Esophagus mucosa (tissue), 1 donor: ENCODE measurements around the gene ACBD3. TPM values are rescaled to one million over a fixed set of nuclear protein-coding genes. Genes with fewer than 3 reads are reported as not detected.
"Not testable (repeated sequence)": the region's sequence is repeated elsewhere in the genome, so short reads cannot be mapped to it uniquely, and the experiment has no call there.

ENCODE experiments used
- ATAC-seq: fragments of 200-7000 bp; cut with Tn5 transposase; one replicate; pipeline ENCODE4 v1.9.1; 2020
- total RNA-seq: library from RNA; stranded (reverse); gene quantifications from one replicate; pipeline ENCODE4 v1.2.4, GENCODE V29; 2023
- donor health status: DM: yes; HTN: yes; CAD: no.

Gene ACBD3
- 33.9 TPM for total RNA-seq

GRCh38 chr1:226186124-226187018 lies at the start of gene ACBD3:
ACBD3 (minus strand) TSS chr1:226186741; CDS start chr1:226186675, 66 bp downstream.
- ATAC-seq: peak; percentile 86

- ATAC-seq: no peak
Measured at GRCh38 chr1:226233806-226234205, 47.3 kb upstream of the ACBD3 start.

- no peak for ATAC-seq
Measured at GRCh38 chr1:226233293-226233692, 46.8 kb upstream of the ACBD3 start.

GRCh38 chr1:226226601-226227000 lies 40.1 kb upstream of the ACBD3 start:
- ATAC-seq: no peak

GRCh38 chr1:226223786-226224244 lies 37.3 kb upstream of the ACBD3 start:
- ATAC-seq: peak; percentile 58

- peak; percentile 36 for ATAC-seq
Measured at GRCh38 chr1:226223157-226223785, 36.7 kb upstream of the ACBD3 start, which contains the start of gene MIXL1. MIXL1 (plus strand) TSS chr1:226223664; CDS start chr1:226223682, 18 bp downstream.

- no peak for ATAC-seq
Measured at GRCh38 chr1:226222686-226223085, 36.1 kb upstream of the ACBD3 start.

- ATAC-seq: no peak
Measured at GRCh38 chr1:226220473-226221189, 34.1 kb upstream of the ACBD3 start.

- no peak for ATAC-seq
Measured at GRCh38 chr1:226217273-226217672, 30.7 kb upstream of the ACBD3 start.

- ATAC-seq: no peak
Measured at GRCh38 chr1:226216056-226216455, 29.5 kb upstream of the ACBD3 start.

GRCh38 chr1:226215239-226215638 lies 28.7 kb upstream of the ACBD3 start:
- no peak for ATAC-seq

GRCh38 chr1:226212545-226212944 lies 26.0 kb upstream of the ACBD3 start:
- ATAC-seq: no peak

- no peak for ATAC-seq
Measured at GRCh38 chr1:226211181-226211821, 24.8 kb upstream of the ACBD3 start.

- no peak for ATAC-seq
Measured at GRCh38 chr1:226210571-226211176, 24.1 kb upstream of the ACBD3 start.

- ATAC-seq: no peak
Measured at GRCh38 chr1:226209307-226210059, 22.9 kb upstream of the ACBD3 start.

GRCh38 chr1:226207048-226207447 lies 20.5 kb upstream of the ACBD3 start:
- no peak for ATAC-seq

- ATAC-seq: no peak
Measured at GRCh38 chr1:226204198-226204597, 17.7 kb upstream of the ACBD3 start.

- no peak for ATAC-seq
Measured at GRCh38 chr1:226203655-226204054, 17.1 kb upstream of the ACBD3 start.

- no peak for ATAC-seq
Measured at GRCh38 chr1:226203240-226203639, 16.7 kb upstream of the ACBD3 start.

- not testable (repeated sequence) for ATAC-seq
Measured at GRCh38 chr1:226202666-226203065, 16.1 kb upstream of the ACBD3 start.

- ATAC-seq: no peak
Measured at GRCh38 chr1:226202246-226202645, 15.7 kb upstream of the ACBD3 start.
